Measurements from ENCODE around the gene DIP2B.

The DIP2B gene

GRCh38 chr12:50581226-50582184 is 76.7 kb downstream of the DIP2B start:
- H3K4me3 ChIP-seq (ENCODE audit: low read depth, low read length): no peak overlapping the region
- no peak for TF ChIP-seq CTCF (IDR thresholded peaks at IDR 0.05; ENCODE audit: low read depth, low read length)
- no peak for DNase-seq

GRCh38 chr12:50584135-50584534 is 79.3 kb downstream of the DIP2B start:
- H3K27me3 ChIP-seq: no peaks in the 10 kb centered on the region
- DNase-seq: no peak
- no peaks in the 10 kb centered on the region for H3K9me3 ChIP-seq
- no peak overlapping the region for H3K4me3 ChIP-seq (ENCODE audit: low read depth, low read length)
- no peaks in the 10 kb centered on the region; the same call in 1 of the 2 replicates for H3K4me1 ChIP-seq
- no peak for TF ChIP-seq CTCF (IDR thresholded peaks at IDR 0.05; ENCODE audit: low read depth, low read length)
- H3K36me3 ChIP-seq: no peaks in the 10 kb centered on the region

More at GRCh38 chr12:50581226-50582184, 76.7 kb downstream of the DIP2B start:
- Histone ChIP-seq H3K4me1 (no peaks in the 10 kb centered on the region; the same call in 1 of the 2 replicates), H3K27me3 (no peaks in the 10 kb centered on the region), H3K9me3 (no peaks in the 10 kb centered on the region), H3K36me3 (no peaks in the 10 kb centered on the region)

- H3K27me3 ChIP-seq: no peaks in the 10 kb centered on the region
- H3K4me1 ChIP-seq: 0 out of 2 replicates have a peak, but pooled peaks cover 4% of the 10 kb centered on the region
- no peak overlapping the region for H3K4me3 ChIP-seq (ENCODE audit: low read depth, low read length)
- peak; percentile 21 for DNase-seq
- no peak for TF ChIP-seq CTCF (IDR thresholded peaks at IDR 0.05; ENCODE audit: low read depth, low read length)
- H3K9me3 ChIP-seq: no peaks in the 10 kb centered on the region
- no peaks in the 10 kb centered on the region for H3K36me3 ChIP-seq
These were observed 85.1 kb downstream of the DIP2B start for GRCh38 chr12:50589650-50590435.

GRCh38 chr12:50590869-50591268 is 86.1 kb downstream of the DIP2B start:
- Histone ChIP-seq H3K4me3 (ENCODE audit: low read depth, low read length) (no peak overlapping the region), H3K4me1 (0 out of 2 replicates have a peak, but pooled peaks cover 4% of the 10 kb centered on the region), H3K36me3 (no peaks in the 10 kb centered on the region), H3K27me3 (no peaks in the 10 kb centered on the region), H3K9me3 (no peaks in the 10 kb centered on the region)
- no peak for TF ChIP-seq CTCF (IDR thresholded peaks at IDR 0.05; ENCODE audit: low read depth, low read length)
- DNase-seq: no peak

GRCh38 chr12:50595667-50596066 is 90.9 kb downstream of the DIP2B start:
- no peaks in the 10 kb centered on the region for H3K9me3 ChIP-seq
- DNase-seq: no peak
- no peaks in the 10 kb centered on the region for H3K36me3 ChIP-seq
- TF ChIP-seq CTCF (IDR thresholded peaks at IDR 0.05; ENCODE audit: low read depth, low read length): no peak
- H3K4me3 ChIP-seq (ENCODE audit: low read depth, low read length): no peak overlapping the region
- no peaks in the 10 kb centered on the region for H3K27me3 ChIP-seq
- H3K4me1 ChIP-seq: 0 out of 2 replicates have a peak, but pooled peaks cover 4% of the 10 kb centered on the region

Data from BE2C (cell line).